AG04450 (cell line): Measurements from ENCODE around the gene TFPI. TPM values are rescaled to one million over a fixed set of nuclear protein-coding genes. Genes with fewer than 3 reads are reported as not detected.

ENCODE experiments used
- CTCF ChIA-PET: fragments of 300-600, 350-600 bp; formaldehyde crosslinking; extraction: SDS; loops from one replicate; lab custom pipeline; 2022; ENCODE audit warnings: antibody characterized with exemption, inconsistent platforms; lab: Charles Lee
- POLR2A ChIA-PET: fragments of 350-600 bp; formaldehyde crosslinking; extraction: SDS; loops from one replicate; lab custom pipeline; 2021; ENCODE audit warnings: antibody characterized with exemption, inconsistent platforms; lab: Yijun Ruan, JAX
- DNase-seq: peaks from one replicate; pipeline ENCODE4 v3.0.0-alpha.2; 2011; ENCODE audit warnings: low read depth, low spot score
- H3K27ac ChIP-seq: one replicate; pipeline ENCODE4 v1.5.1; 2012; ENCODE audit warnings: low read depth, low read length, control low read depth
- H3K27me3 ChIP-seq: one replicate; pipeline ENCODE4 v1.6.0; 2012; ENCODE audit warnings: low read length; ENCODE audit not compliant: control insufficient read depth, insufficient read depth
- H3K4me3 ChIP-seq: 2 replicates; pipeline ENCODE4 v1.5.1; 2011; ENCODE audit warnings: mild to moderate bottlenecking, low read depth, low read length, control low read depth
- H3K9me3 ChIP-seq: 2 replicates; pipeline ENCODE4 v1.5.1; 2012; ENCODE audit warnings: low read length; ENCODE audit not compliant: control insufficient read depth, insufficient read depth
- CTCF ChIP-seq: IDR thresholded peaks from 2 replicates; pipeline ENCODE4 v1.5.1; 2011; ENCODE audit warnings: low read depth, low read length, control low read depth, inconsistent platforms
- polyA plus RNA-seq: library from polyadenylated mRNA; depleted of rRNA; stranded (reverse); fragments of >200 nt; gene quantifications from 2 replicates; pipeline ENCODE4 v1.2.3, GENCODE V29; 2011

TFPI gene
- polyA plus RNA-seq, 1 experiment: 91.2 TPM

- Histone ChIP-seq H3K9me3 (no peaks in the 10 kb centered on the region), H3K27ac (no peak overlapping the region), H3K4me3 (no peak overlapping the region), H3K27me3 (no peaks in the 10 kb centered on the region)
- no peak for DNase-seq
- ChIA-PET POLR2A (no interaction called here), CTCF (no interaction called here)
- no peak for TF ChIP-seq CTCF
Measured at GRCh38 chr2:187438455-187438854, 115.8 kb downstream of the TFPI start.

GRCh38 chr2:187435756-187436155 lies 118.5 kb downstream of the TFPI start:
- no peak for TF ChIP-seq CTCF
- POLR2A ChIA-PET: no interaction called here
- H3K4me3 ChIP-seq: no peak overlapping the region
- H3K27me3 ChIP-seq: no peaks in the 10 kb centered on the region
- DNase-seq: no peak
- CTCF ChIA-PET: no interaction called here
- H3K27ac ChIP-seq: no peak overlapping the region
- H3K9me3 ChIP-seq: no peaks in the 10 kb centered on the region

- Histone ChIP-seq H3K27ac (no peak overlapping the region), H3K4me3 (no peak overlapping the region), H3K27me3 (no peaks in the 10 kb centered on the region), H3K9me3 (no peaks in the 10 kb centered on the region)
- no peak for DNase-seq
- TF ChIP-seq CTCF: no peak
- CTCF ChIA-PET: no interaction called here
- POLR2A ChIA-PET: no interaction called here
Measured at GRCh38 chr2:187435078-187435477, 119.2 kb downstream of the TFPI start.

GRCh38 chr2:187434342-187434785 lies 119.9 kb downstream of the TFPI start:
- Histone ChIP-seq H3K27me3 (no peaks in the 10 kb centered on the region), H3K9me3 (no peaks in the 10 kb centered on the region), H3K4me3 (no peak overlapping the region), H3K27ac (no peak overlapping the region)
- TF ChIP-seq CTCF: no peak
- ChIA-PET CTCF (interaction anchor here (1.0 kb wide), 1 partner anchor 147 kb away, joined by 3 read pairs; no protein-coding TSS in a partner anchor), POLR2A (no interaction called here)
- no peak for DNase-seq

GRCh38 chr2:187431911-187432310 lies 122.3 kb downstream of the TFPI start:
- ChIA-PET POLR2A (no interaction called here), CTCF (no interaction called here)
- TF ChIP-seq CTCF: no peak
- Histone ChIP-seq H3K27me3 (no peaks in the 10 kb centered on the region), H3K4me3 (no peak overlapping the region), H3K27ac (no peak overlapping the region), H3K9me3 (no peaks in the 10 kb centered on the region)
- DNase-seq: no peak
